Measurements from ENCODE around the gene CD274. TPM values are rescaled to one million over a fixed set of nuclear protein-coding genes. Genes with fewer than 3 reads are reported as not detected.

Gene CD274
- total RNA-seq, 1 experiment from 2014 or later, result 0.42 TPM

- Mint-ChIP-seq H3K27ac (no peak overlapping the region), H3K4me3 (no peak overlapping the region), H3K27me3 (ENCODE audit: low read depth) (no peaks in the 10 kb centered on the region), H3K9me3 (peaks cover 2% of the 10 kb centered on the region), H3K36me3 (no peaks in the 10 kb centered on the region), H3K4me1 (peaks cover 2% of the 10 kb centered on the region; the same call in 1 of the 2 replicates)
- ChIA-PET POLR2A (no interaction called here), CTCF (interaction anchor here (1.7 kb wide), 1 partner anchor 49 kb away, joined by 4 read pairs; the partner anchor contains the start of gene CD274)
- no peak for DNase-seq (ENCODE audit: low spot score)
- ATAC-seq, result no peak
- TF ChIP-seq, protein P1, sequence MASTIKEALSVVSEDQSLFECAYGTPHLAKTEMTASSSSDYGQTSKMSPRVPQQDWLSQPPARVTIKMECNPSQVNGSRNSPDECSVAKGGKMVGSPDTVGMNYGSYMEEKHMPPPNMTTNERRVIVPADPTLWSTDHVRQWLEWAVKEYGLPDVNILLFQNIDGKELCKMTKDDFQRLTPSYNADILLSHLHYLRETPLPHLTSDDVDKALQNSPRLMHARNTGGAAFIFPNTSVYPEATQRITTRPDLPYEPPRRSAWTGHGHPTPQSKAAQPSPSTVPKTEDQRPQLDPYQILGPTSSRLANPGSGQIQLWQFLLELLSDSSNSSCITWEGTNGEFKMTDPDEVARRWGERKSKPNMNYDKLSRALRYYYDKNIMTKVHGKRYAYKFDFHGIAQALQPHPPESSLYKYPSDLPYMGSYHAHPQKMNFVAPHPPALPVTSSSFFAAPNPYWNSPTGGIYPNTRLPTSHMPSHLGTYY (CRISPR knock-in tag; IDR thresholded peaks at IDR 0.05), result no peak
- TF ChIP-seq MXD4 (CRISPR knock-in tag; IDR thresholded peaks at IDR 0.05; ENCODE audit: borderline replicate concordance), result no peak
- TF ChIP-seq, protein P2, sequence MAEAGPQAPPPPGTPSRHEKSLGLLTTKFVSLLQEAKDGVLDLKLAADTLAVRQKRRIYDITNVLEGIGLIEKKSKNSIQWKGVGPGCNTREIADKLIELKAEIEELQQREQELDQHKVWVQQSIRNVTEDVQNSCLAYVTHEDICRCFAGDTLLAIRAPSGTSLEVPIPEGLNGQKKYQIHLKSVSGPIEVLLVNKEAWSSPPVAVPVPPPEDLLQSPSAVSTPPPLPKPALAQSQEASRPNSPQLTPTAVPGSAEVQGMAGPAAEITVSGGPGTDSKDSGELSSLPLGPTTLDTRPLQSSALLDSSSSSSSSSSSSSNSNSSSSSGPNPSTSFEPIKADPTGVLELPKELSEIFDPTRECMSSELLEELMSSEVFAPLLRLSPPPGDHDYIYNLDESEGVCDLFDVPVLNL (CRISPR knock-in tag; IDR thresholded peaks at IDR 0.05; ENCODE audit: borderline replicate concordance, low read depth), result no peak
- TF ChIP-seq, protein P3, sequence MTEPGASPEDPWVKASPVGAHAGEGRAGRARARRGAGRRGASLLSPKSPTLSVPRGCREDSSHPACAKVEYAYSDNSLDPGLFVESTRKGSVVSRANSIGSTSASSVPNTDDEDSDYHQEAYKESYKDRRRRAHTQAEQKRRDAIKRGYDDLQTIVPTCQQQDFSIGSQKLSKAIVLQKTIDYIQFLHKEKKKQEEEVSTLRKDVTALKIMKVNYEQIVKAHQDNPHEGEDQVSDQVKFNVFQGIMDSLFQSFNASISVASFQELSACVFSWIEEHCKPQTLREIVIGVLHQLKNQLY (CRISPR knock-in tag; IDR thresholded peaks at IDR 0.05), result no peak
- TF ChIP-seq ETV6 (CRISPR knock-in tag; IDR thresholded peaks at IDR 0.05), result no peak
Observed at GRCh38 chr9:5499157-5499556, 48.8 kb downstream of the CD274 start.

DNA sequence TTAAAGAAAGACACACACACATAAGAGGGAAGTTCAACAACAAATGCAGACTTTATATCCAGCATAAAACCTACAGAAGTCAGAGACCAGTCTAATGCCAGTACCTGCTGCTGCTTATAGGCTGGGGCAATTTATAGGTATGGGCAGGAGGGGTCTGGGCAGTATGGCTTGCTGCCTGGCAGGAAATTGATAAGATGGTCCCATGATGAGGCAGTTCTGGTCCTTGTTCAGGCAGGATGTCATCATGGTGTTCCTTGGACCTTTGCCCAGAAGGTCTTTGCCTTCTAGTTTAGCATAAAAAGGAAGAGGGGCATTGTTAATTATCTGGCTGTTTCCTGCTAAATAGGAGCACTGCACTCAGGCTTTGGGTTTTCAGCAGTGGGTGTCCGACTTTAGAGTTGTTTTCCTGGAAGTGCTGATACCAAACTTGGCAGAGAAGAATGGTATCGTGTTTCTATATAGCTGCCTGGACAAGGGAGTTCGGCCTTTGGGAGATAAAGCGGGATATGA is 49.6 kb downstream of the CD274 start:
- H3K9me3 Mint-ChIP-seq, result no peaks in the 10 kb centered on the region
- no peaks in the 10 kb centered on the region for H3K27me3 Mint-ChIP-seq (ENCODE audit: low read depth)
- no peak overlapping the region for H3K27ac Mint-ChIP-seq
- DNase-seq (ENCODE audit: low spot score) (no peak), ATAC-seq (no peak)
- H3K36me3 Mint-ChIP-seq, result no peaks in the 10 kb centered on the region
- peaks cover 2% of the 10 kb centered on the region; the same call in 1 of the 2 replicates for H3K4me1 Mint-ChIP-seq
- no peak overlapping the region for H3K4me3 Mint-ChIP-seq
- CTCF ChIA-PET, result interaction anchor here (1.7 kb wide), 1 partner anchor 50 kb away, joined by 4 read pairs; the partner anchor contains the start of gene CD274
- no peak for TF ChIP-seq JUN (CRISPR knock-in tag; IDR thresholded peaks at IDR 0.05)
- no peak for TF ChIP-seq IRF2 (CRISPR knock-in tag; IDR thresholded peaks at IDR 0.05; ENCODE audit: borderline replicate concordance, low read depth)
- TF ChIP-seq, protein P4, sequence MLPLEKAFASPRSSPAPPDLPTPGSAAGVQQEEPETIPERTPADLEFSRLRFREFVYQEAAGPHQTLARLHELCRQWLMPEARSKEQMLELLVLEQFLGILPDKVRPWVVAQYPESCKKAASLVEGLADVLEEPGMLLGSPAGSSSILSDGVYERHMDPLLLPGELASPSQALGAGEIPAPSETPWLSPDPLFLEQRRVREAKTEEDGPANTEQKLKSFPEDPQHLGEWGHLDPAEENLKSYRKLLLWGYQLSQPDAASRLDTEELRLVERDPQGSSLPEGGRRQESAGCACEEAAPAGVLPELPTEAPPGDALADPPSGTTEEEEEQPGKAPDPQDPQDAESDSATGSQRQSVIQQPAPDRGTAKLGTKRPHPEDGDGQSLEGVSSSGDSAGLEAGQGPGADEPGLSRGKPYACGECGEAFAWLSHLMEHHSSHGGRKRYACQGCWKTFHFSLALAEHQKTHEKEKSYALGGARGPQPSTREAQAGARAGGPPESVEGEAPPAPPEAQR (CRISPR knock-in tag; IDR thresholded peaks at IDR 0.05), result no peak
- TF ChIP-seq ZBTB43 (CRISPR knock-in tag; IDR thresholded peaks at IDR 0.05), result no peak
- no peak for TF ChIP-seq KAT7 (CRISPR knock-in tag; IDR thresholded peaks at IDR 0.05; ENCODE audit: borderline replicate concordance)
- TF ChIP-seq ZMAT4 (CRISPR knock-in tag; IDR thresholded peaks at IDR 0.05), result no peak
- TF ChIP-seq MYBL2 (CRISPR knock-in tag; IDR thresholded peaks at IDR 0.05), result no peak
- POLR2A ChIA-PET, result interaction anchor here (0.6 kb wide), 1 partner anchor 961 kb away, joined by 3 read pairs; no protein-coding TSS in a partner anchor

- Mint-ChIP-seq H3K27me3 (ENCODE audit: low read depth) (no peaks in the 10 kb centered on the region), H3K27ac (no peak overlapping the region), H3K36me3 (no peaks in the 10 kb centered on the region), H3K9me3 (no peaks in the 10 kb centered on the region), H3K4me1 (peaks cover 2% of the 10 kb centered on the region; the same call in 1 of the 2 replicates), H3K4me3 (no peak overlapping the region)
- ChIA-PET CTCF (no interaction called here), POLR2A (no interaction called here)
- DNase-seq (ENCODE audit: low spot score), result no peak
- TF ChIP-seq E2F1 (CRISPR knock-in tag; IDR thresholded peaks at IDR 0.05) (no peak), SMAD4 (CRISPR knock-in tag; IDR thresholded peaks at IDR 0.05) (no peak), CDX4 (CRISPR knock-in tag; IDR thresholded peaks at IDR 0.05; ENCODE audit: borderline replicate concordance) (no peak)
- ATAC-seq, result no peak
Observed at GRCh38 chr9:5500441-5501235, 50.3 kb downstream of the CD274 start.

Measured in WTC11 (cell line).